UCSD-AML1 (cell line): ENCODE data around the gene OVAAL.
"Not testable (repeated sequence)": the region's sequence is repeated elsewhere in the genome, so short reads cannot be mapped to it uniquely, and the experiment has no call there.

ENCODE experiments used
- DNase-seq: peaks from one replicate; lab custom pipeline; 2025; ENCODE audit not compliant: unreplicated experiment; lab: John Stamatoyannopoulos, UW

Gene OVAAL

DNA sequence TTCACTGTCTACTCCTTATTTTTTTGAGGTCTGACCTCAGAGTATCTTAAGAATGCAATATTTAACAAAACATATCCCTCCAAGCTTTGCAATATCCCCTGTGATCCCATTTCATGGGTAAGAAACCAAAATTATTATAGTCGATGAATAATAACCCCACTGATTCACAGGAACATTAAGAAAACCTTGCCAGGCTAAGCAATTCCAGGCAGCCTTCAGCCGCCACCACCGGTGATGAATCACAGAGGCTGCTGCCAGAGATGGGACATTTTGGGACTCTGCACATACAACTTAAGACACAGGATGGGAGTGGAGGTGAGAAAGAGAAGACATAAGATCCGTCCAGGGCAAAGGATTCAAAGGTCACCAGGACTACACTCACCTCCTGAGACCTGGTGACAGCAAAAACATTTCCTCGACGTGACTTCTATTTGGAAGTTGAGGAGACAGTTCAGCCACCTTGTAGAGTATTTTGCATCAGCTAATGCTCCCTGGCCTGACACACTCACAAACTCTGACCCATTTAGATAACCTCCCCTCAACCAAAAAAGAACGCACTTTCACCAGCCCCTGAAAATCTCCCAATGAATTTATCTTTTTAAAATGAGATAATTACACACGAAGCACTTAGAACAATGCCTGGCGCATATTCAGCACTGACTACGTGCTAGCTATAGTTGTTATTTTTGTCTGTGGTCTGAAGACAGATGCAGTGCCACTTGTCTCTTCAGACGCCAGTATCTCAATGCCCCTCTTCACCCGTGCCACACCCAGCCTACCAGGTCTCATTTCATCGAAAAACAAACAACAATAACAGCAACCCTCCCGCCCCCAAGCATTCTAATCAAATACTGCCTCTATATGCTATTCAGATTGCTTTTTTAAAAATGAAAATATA is 17.8 kb upstream of the OVAAL start:
- DNase-seq = no peak

DNA sequence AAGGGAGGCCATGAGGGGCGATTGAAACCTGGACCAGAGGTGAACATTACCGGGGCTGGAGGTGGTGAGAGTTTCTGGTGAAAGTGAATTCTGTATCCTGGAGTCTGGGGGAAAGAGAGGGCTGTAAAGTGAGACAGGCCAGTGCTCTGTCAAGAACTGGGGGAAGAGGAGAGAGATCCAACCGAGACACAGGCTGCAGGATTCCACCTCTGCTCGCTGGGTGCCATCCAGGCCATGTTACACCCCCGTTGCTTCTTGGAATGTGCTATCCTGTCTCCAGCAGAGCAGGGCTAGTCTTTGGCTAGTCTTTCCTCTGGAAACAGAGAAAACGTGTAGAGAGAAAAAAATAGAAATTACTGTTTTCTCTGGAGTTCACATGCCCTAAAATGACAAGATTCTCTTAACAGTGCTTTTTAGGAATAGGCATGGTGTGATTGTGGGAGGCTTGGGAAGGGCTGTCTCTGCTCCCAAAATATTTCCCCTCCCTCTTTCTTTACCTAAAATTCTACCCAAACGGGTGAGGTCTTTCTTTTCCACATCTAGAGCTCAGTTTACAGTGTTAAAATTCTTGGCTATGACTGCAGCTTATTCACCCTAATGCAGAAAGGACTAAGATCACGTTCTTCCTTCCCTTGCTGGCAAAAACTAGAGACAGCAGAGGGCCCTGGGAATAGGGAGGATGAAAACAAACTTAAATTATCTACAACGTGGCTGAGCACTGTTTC is 16.5 kb upstream of the OVAAL start:
- no peak for DNase-seq

DNA sequence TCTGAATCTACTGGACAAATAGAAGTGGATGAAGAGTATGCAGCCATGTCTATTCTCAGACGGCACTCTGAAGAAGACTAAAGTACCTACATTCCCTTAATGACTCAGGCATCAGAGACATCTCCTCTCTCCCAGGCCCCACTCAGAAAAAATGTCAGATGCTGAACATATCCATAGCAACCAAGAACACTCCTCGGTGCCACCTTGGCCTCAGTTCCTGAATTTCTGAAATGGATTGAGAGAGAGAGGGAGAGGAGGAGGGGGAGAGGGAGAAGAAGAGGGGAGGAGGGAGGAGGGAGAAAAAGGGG is 16.0 kb upstream of the OVAAL start:
- DNase-seq = no peak

DNA sequence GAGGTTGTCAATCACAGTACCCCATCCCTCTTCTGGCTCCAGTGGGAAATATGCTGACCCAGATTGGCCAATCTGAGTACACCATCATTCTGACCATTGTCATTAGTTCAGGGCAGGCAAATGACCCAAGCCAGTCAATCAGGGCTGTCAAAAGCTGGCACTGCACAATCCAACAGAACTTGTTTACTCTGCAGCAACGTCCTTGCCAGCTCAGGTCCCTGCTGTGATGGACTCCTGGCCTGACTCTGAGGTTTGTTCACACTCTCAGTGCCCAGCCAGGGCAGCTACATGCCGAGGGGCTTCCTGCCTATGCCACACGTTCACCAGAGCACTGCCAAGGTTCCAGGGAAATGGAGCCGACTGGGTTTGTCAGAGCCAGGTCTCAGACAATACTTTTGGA is 14.7 kb upstream of the OVAAL start:
- no peak for DNase-seq

DNA sequence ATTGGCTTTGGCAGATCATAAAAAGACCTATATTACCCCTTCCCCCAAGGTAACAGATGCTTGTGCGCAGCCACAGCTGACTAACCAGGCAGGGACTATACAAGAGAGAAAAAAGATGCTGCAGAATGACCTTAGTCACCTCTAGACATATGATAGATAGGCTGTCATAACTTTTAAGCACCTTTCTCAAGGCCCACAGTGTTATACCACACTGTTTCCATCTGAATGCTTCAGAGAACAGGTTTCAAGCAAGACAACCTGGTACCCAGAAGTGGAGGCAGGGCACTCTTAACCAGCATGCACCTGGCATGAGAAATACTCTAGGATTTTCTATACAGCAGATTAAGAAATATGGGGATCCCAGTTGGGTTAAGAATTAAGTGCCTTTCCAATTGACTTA is 12.8 kb upstream of the OVAAL start:
- no peak for DNase-seq

DNA sequence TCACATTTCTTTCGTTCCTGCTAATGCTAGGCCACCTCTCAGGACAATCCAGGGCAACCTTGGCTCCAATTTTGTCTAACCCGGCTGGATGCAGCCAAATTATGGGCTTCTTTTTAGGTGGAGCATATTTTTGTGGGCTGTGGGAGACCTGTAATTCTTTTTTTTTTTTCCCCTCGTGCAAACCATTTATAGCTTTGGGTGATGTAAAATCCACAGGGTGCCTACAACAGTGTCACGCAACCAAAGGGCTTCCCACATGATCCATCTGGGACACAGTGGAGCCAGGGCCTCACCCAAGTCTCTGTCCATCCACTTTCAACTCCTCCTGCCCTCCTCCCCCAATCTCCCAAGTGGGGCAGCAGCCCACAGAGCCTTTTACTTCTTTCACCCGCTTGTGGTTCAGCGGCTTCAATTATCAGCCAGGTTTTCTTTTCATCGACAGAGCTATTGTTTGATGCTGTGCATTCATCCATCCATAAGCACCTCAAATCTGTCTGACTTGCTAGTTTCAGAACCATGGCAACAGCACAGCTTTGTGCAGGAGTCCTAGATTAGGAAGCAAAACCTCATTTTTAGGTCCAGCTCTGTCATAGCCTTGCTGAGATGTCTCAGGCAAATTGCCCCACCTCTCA is 10.0 kb upstream of the OVAAL start:
- no peak for DNase-seq

DNA sequence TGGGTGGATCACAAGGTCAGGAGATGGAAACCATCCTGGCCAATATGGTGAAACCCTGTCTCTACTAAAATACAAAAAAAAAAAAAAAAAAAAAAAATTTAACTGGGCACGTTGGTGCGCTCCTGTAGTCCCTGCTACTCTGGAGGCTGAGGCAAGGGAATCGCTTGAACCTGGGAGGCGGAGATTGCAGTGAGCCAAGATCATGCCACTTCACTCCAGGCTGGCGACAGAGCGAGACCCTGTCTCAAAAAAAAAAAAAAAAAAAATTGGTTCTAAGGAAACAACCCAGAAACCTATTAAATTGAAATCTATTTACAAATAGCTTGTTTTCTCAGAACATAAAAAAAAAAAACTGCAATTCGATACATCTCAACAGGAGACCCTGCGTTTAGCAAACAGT is 9.0 kb upstream of the OVAAL start:
- DNase-seq = not testable (repeated sequence)

DNA sequence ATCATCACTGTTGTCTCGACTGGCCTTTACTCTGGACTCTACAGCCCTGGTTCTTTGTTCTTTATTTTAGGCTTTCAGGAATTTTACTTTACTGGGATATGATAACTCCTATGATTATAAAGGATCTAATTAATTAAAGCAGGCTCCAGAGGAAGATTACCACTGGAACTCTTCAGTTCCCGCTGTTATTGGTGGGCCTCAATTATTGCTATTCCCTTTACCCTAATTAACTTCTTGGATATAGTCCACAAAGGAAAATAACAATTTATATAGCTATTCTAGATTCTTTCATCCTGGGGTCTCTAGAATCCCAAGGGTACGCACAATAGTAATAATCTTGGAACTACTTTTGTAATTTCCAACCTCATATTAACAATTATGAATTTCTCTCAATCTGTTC is 8.5 kb upstream of the OVAAL start:
- DNase-seq = no peak

DNA sequence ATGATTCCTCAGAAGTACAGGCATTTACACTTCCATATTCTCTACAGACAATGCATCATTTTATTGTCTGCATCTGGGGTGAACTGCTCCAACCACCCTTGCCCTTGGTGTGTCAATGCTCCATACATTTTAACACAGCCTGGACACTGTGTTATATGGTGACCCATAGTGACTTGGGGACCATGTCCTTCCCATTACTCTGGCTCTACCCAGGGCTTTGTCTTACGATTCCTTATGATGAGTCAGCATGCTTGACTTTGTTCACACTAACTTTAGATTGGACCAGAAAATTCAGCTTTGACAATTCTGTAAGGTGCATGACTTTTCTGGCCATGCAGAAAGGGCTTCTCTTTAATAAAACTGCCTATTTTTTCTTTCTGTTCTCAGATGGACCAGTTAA is 6.8 kb upstream of the OVAAL start:
- DNase-seq = no peak

DNA sequence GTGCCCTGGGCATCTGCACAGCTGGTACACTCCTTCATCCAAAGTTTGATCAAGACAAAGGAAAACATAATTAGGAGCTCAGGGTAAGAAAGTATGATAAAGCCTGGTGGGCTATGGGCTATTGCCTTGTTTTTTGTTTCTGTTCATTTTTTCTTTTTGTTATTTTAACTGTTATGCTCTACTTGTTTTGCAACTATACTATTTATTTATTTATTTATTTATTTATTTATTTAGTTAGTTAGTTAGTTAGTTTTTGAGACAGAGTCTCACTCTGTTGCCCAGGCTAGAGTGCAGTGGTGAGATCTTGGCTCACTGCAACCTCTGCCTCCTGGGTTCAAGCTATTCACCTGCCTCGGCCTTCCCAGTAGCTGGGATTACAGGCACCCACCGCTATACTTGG is 5.7 kb upstream of the OVAAL start:
- DNase-seq = not testable (repeated sequence)

DNA sequence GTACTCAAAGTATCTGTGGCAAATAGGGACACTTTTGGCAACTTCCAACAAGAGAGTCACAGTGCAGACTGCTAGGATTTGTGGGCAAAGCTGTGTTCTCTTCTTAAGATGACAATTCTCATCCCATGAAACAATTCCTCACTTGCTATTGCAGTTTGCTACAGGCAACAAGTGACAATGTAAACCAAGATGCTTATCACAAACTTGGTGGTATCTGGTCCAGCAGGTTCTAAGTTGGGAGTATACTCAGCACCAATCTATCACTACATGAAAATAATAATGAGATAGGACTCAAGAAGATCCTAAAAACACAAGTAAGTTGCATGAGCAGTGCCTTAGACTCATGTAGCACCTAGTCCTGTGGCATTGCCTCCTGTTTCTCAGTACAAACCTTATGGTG is 3.4 kb upstream of the OVAAL start:
- no peak for DNase-seq

DNA sequence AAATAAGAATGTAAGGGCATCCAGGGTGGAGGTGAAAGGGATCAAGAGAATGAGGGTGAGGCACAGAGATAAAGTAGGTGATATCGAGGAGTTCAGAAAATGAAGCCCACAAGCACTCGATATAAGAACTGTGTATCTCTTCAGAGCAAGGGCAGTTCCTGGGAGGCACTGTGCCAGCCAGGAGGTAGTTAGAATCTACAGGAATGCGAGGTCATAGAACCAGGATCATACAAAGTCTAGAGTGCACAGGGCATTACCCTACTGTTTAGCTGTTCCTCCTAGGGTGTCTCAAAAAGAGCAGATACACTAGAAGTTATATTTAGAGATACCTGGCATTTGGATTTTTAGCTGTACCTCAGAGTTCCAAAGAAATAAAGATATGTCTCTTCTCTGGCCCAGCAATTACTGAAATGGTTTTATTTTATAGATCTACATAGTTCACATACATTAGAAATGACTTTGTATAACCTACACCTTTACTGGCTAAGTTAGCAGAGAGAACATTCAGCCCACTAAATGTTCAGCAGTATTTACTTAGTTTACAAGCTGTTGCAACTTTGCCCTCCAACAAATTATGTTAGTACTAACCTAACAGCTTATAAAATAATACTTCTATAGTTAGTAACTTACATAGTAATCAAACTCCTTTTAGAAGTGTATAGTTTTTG is 1.6 kb downstream of the OVAAL start:
- no peak for DNase-seq

DNA sequence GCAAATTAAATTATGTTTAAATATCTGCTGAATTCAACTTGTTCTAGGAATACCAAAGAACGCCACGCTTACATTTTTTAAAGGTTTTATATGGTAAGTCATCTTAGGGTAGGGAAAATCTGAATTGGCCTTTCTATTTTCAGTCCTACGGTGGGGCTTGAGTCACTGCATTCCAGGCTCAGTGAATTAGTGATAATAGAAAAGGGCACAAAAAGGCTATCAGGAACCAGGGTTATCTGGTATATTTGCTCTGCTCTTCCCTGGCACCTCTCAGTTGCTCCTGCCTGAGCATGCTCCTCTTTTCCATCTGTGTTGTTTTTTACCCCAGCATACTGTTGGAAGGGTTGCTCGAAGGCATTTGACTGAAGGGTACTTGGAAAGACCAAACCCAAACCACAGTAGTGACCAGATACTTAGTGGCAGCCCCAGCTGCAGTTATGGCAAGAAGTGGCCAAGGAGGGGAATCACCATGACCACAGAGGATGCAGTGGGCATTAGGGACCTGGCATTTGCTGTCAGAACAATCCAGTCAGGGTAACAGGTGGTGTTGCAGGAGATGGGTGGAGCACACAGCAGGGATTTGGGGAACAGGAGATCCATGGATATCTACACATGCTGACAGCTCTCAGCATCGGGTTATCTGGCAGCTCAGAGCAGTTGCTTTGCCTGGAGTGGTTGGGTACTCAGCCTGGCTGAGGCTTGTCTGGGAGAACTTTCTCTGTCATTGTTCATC is 2.3 kb downstream of the OVAAL start:
- DNase-seq = no peak

DNA sequence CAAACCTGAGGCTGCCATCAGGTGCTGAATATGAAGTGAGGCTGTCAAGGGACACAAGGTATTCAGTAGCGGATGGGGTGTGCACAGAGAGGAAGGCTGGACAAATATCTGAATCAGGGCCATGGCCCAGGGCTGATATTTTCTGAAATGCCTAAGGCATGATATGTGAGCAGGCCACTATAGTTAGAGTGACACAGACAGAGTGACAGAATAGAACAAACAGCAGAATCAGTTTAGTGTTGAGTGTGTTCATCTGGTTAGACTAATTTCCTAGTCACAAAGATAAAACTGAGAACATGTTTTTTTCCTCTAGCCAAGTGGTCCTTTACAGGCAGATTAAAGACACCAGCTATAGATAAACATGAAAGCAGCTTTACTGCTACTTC is 3.9 kb downstream of the OVAAL start:
- DNase-seq = no peak

DNA sequence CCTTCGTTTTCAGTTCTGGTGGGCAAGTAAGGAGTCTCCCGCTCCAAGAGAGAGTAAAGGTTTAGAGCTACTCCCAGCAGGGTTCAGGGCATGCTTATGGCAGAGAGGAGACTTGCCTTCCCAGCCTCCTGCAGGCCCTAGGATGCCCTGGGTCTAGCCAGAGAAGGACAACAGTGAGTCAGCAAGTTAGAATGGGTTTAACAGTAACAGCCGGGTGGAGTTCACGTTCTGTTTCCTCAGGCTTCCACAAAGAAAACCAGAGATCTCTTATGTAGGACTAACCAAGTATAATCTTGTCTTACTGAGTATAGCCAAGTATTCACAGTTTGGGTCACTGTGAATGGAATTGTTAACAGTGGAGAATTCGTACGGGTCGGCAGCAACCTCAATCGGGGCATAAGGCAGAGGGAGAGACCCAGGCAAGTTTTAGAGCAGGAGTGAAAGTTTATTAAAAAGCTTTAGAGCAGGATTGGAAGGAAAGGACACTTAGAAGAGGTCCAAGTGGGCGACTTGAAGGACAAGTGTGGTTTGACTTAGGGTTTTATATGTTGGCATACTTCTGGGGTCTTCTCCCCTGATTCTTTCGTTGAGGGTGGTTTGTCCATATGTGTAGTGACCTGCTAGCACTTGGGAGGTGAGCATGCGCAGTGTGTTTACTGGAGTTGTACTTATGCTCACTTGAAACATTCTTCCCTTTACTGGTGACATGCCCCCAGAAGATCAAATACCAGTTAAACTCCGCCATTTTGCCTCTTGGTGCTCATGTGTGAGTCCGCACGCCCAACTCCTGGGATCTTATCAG is 4.5 kb downstream of the OVAAL start:
- peak; percentile 20 for DNase-seq

DNA sequence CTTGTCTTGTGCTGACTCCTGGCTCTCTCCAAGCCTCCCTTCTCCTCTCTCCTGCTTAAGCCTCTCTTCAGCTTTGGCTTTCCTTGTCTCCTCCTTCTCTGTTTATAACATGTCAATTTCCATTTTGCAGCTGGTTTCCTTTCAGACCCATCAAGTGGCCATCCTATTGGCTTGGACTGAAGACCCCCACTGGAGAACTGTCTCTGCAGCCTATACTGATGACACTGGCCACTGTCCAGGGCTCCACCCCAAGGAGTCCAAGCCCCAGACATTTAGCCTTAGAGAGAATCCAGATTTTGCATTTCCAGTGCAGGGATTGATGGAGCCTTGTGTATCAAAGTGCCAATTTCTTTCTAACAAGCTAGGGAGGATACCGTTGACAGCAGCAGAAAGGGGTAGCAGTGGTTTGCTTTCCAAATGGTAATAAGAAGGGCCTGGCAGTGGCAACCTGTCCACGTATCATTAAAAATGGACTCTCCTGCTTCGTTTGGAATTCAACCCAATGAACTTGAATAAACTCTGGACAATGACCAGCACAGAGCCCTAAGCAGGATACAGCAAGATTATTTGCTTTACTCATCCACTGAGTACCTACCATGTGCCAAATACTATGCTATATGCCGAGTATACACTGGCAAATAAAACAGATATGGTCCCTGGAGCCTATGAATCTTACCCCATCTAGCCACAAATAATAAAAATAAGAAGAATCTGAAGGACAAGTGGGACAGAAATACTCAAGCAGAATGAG is 6.5 kb downstream of the OVAAL start:
- no peak for DNase-seq

DNA sequence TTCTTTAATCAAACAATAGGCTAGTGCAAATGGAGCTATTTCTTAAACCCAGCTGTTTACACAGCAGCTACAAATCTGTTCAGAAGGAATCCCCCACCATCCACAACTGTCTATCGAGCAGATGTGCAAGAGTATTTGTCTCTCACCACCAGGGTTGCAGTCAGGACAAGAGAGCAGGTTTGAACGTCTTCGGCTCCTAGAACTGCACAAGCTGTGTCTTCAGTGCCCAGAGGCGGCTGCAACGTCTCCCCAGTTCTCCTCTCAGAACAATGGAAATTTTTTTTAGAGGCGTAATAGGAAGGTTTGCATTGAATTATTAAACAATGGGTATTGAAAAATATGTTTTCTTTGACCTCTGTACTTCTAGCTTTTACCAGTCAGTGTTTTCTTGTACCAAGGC is 7.3 kb downstream of the OVAAL start:
- DNase-seq = no peak

DNA sequence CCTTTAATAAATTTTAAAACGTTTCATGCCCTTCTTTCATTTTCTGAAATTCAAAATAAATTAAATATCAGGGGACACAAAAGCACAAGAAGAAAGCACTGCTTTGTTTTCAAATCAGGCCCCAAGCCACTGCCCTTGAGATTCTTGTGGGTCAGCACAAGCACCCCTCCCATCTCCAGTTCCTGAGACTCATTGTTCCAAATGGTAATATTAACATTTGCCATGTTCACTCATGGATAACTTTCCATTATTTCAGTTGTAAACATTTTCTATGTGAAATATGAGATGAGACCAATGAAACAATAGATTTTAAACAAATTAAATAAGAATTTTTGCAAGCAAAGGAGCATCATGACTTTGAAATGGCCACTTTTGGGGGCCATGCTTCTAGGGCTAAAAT is 7.7 kb downstream of the OVAAL start:
- DNase-seq = no peak

DNA sequence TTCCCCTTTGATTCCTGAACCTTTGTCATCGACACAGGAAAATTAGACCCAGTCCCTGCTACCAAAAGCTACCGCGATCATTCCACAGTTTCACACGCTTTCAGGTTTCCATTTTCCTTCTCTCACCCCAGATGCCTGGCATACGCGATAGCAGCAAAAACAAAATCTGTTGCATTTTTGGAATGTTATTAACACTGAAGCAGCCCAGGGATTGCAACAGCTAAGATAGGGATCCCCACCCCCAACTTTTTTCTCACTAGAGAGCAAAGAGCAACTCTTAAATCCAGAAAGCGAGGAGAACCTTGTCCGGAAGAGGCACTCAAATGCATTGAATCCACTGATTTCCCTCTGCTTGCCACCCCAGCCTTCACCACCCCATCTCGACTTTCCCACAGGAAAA is 8.9 kb downstream of the OVAAL start:
- DNase-seq = no peak

DNA sequence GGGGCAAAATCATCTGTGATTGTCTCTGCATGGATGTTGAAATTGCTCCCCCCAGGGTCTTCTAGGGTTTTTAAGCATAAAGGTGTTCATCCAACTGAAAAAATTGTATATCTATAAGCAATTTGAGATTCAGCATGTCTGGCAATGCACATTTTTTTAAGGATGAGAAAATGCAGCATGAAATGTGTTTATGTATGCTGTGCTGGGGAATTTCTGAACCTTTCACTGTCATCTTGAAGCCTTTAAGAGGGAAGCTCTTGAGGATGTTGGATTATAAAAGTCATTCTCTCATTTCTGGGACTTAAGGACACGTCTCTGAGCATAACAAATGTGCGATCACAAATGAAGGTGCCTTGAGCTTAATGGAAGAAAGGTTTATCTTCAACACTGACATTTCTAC is 9.4 kb downstream of the OVAAL start:
- DNase-seq = no peak
